IMR-90 (cell line): ENCODE measurements around the gene PSMA4.

Experiments
- CEBPB ChIP-seq: IDR thresholded peaks from 2 replicates; pipeline ENCODE4 v1.6.1; 2012; ENCODE audit warnings: low read depth, low read length, improper control_type of control experiment
- CHD1 ChIP-seq: IDR thresholded peaks from 2 replicates; pipeline ENCODE4 v1.6.1; 2012; ENCODE audit warnings: low read depth, low read length, improper control_type of control experiment
- CTCF ChIP-seq: conservative IDR thresholded peaks from 2 replicates; pipeline ENCODE4 v1.5.1; 2012; ENCODE audit warnings: mild to moderate bottlenecking, low read depth, low read length, improper control_type of control experiment
- ELK1 ChIP-seq: fragments of 150-350 bp; IDR thresholded peaks from 2 replicates; pipeline ENCODE4 v1.6.1; 2016; ENCODE audit warnings: low read depth, mild to moderate bottlenecking, low read length, moderate library complexity, borderline replicate concordance
- MAFK ChIP-seq: IDR thresholded peaks from 2 replicates; pipeline ENCODE4 v1.6.1; 2012; ENCODE audit warnings: low read depth, low read length, improper control_type of control experiment
- MAZ ChIP-seq: IDR thresholded peaks from 2 replicates; pipeline ENCODE4 v1.6.1; 2012; ENCODE audit warnings: low read depth, mild to moderate bottlenecking, low read length, improper control_type of control experiment, moderate library complexity, borderline replicate concordance
- MXI1 ChIP-seq: IDR thresholded peaks from 2 replicates; pipeline ENCODE4 v1.6.1; 2012; ENCODE audit warnings: low read depth, mild to moderate bottlenecking, low read length, moderate library complexity, borderline replicate concordance
- POLR2A ChIP-seq: IDR thresholded peaks from 2 replicates; pipeline ENCODE4 v1.6.1; 2012; ENCODE audit warnings: mild to moderate bottlenecking, low read depth, low read length
- RAD21 ChIP-seq: IDR thresholded peaks from 2 replicates; pipeline ENCODE4 v1.6.1; 2012; ENCODE audit warnings: low read length, improper control_type of control experiment
- RCOR1 ChIP-seq: IDR thresholded peaks from 2 replicates; pipeline ENCODE4 v1.6.1; 2012; ENCODE audit warnings: mild to moderate bottlenecking, low read length, improper control_type of control experiment; ENCODE audit not compliant: insufficient replicate concordance
- RFX5 ChIP-seq: IDR thresholded peaks from 2 replicates; pipeline ENCODE4 v1.8.0; 2012; ENCODE audit warnings: low read depth, mild to moderate bottlenecking, low read length, moderate library complexity
- SMC3 ChIP-seq: fragments of 150-350 bp; IDR thresholded peaks from 2 replicates; pipeline ENCODE4 v1.6.1; 2016; ENCODE audit warnings: low read depth, mild to moderate bottlenecking, antibody characterized with exemption, low read length, moderate library complexity
- USF2 ChIP-seq: fragments of 150-350 bp; IDR thresholded peaks from 2 replicates; pipeline ENCODE4 v1.6.1; 2017; ENCODE audit warnings: mild to moderate bottlenecking, antibody characterized with exemption, low read length, low read depth

GRCh38 chr15:78564743-78565096 lies 24.5 kb downstream of the PSMA4 start:
- TF ChIP-seq MXI1 (no peak), POLR2A (no peak), CEBPB (no peak), RAD21 (no peak), MAZ (no peak), CTCF (no peak), SMC3 (no peak), RFX5 (no peak), USF2 (no peak), RCOR1 (no peak), ELK1 (no peak), CHD1 (no peak), MAFK (no peak)
